Germinal center (tissue), 1 donor: ENCODE measurements around the gene CBX8.

ENCODE experiments used
- DNase-seq: peaks from one replicate; pipeline ENCODE4 v3.0.0; 2012; ENCODE audit warnings: mixed read lengths, low spot score

CBX8 gene

GRCh38 chr17:79750650-79751545 is 46.0 kb downstream of the CBX8 start:
- DNase-seq: no peak

GRCh38 chr17:79749958-79750357 is 46.9 kb downstream of the CBX8 start:
- DNase-seq: no peak

DNA sequence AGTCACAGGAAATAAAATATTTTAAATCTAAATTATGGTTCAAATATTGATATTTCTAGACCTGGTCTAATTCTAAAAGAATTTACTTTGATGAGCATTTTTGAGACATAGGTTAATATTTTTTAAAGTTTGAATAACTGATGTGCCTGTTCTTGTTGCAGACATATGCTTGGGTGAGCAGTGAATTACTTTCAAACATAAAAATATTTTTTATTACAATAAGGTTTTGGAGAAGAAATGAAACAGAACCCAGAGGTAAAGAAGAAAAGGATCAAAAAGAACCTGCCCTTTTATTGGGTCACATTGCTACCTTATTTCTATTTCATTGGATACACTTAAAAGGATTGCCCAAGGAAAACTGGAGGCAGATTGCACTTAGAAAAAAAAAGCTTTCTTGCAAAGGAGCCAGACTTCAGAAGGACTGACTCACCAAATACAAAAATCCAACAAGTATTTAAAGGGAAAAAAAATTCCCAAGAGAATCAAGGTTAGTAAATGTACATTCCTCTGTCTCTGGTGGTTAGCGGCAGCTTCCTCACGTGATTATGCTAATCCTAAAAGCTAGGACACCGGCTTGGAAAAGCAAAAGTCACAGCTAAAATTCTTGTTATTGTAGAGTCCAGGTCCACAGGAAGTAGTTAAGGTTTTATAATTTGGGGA is 47.6 kb downstream of the CBX8 start:
- DNase-seq: no peak

- no peak for DNase-seq
Measured at GRCh38 chr17:79748295-79749099, 48.4 kb downstream of the CBX8 start.

- no peak for DNase-seq
Measured at GRCh38 chr17:79747508-79748294, 49.2 kb downstream of the CBX8 start.

GRCh38 chr17:79746889-79747507 is 49.9 kb downstream of the CBX8 start:
- no peak for DNase-seq

- no peak for DNase-seq
Measured at GRCh38 chr17:79745641-79746105, 51.2 kb downstream of the CBX8 start.

DNA sequence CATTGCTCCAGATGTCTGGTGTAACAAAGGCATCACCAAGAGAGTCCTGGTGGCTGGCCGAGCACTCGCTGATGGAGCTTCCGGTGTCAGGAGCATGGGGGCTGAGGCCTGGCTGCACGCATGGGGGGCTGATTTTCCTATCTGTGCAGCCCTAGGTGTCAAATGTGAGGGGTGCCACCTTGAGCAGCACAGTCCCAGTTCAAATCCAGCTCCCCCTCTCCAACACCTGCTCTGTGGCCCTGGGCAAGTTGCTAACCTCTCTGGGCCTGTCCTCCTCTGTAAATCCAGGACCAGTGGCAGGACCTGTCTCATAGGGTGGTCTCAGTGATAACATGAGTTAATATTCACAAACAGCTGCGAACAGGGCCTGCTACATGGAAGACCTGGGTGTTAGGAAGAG is 53.3 kb downstream of the CBX8 start:
- no peak for DNase-seq

DNA sequence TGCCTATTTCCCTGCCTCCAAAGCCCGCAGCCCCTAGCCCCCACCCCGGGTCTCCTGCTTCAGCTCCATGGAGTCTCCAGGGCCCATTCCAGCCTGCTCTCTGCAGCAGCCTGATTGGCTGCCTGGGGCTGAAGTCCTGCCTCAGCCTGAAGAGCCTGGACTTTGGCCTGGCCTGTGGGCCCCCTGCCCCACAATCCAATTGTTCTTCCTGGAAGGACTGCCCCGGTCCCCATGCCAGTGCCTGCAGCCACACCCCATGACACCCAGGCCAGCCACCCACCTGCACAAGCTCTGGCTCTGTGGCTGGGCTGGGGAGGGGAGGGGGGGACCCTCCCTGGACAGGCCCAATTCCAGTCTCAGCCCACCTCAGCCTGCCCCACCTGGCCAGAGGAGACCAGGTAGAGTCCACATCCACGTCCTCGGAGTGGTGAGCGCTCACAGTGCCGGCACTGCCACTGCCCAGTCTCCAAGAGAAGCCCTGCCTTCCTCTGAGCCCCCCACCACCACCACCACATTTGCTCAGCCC is 53.9 kb downstream of the CBX8 start:
- no peak for DNase-seq

DNA sequence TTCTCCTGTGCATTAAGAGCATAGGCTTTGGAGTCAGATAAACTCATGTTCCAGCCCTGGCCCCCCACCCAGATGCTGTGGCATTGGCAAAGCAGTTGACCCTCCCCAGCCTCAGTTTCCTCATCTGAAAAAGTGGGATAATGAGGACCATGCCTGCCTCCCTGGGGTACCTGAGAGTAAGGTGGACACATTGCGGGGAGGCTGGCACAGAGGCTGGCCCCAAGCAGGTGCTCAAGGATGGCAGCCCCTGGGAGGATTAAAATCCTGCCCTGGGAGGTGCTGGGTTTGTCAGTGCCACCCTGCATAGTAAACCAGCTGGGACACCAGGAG is 54.3 kb downstream of the CBX8 start:
- no peak for DNase-seq
